B cell (primary cell): ENCODE results near the gene NTNG1. TPM values are rescaled to one million over a fixed set of nuclear protein-coding genes. Genes with fewer than 3 reads are reported as not detected.

ENCODE experiments used
- ATAC-seq: fragments of 200-7000 bp; cut with Tn5 transposase; one replicate; pipeline ENCODE4 v1.10.0; 2021; ENCODE audit warnings: low read depth, mild to moderate bottlenecking, moderate number of reproducible peaks, moderate library complexity
- CTCF ChIA-PET: fragments of 350-600 bp; sonication (Branson Sonifier 250); formaldehyde crosslinking; loops from one replicate; lab custom pipeline; 2021; ENCODE audit warnings: antibody characterized with exemption, inconsistent platforms; lab: Charles Lee
- POLR2A ChIA-PET: fragments of 350-600 bp; sonication (Branson Sonifier 250); formaldehyde crosslinking; loops from one replicate; lab custom pipeline; 2021; ENCODE audit warnings: antibody characterized with exemption; lab: Charles Lee
- DNase-seq: peaks from one replicate; pipeline ENCODE4 v3.0.0; 2013
- H2AFZ ChIP-seq: 2 replicates; pipeline ENCODE4 v1.6.1; 2012; ENCODE audit warnings: mild to moderate bottlenecking, low read depth, low read length; ENCODE audit not compliant: insufficient read depth, poor library complexity, severe bottlenecking
- H3K27ac ChIP-seq, 2 donors: 1 replicate in 1 of 2; 2 replicates in 1 of 2; pipeline ENCODE4 v1.5.1; 2012 to 2013; ENCODE audit warnings: low read length in 2 of 2, mild to moderate bottlenecking in 2 of 2, moderate library complexity in 1 of 2
- H3K27me3 ChIP-seq, 4 experiments: fragments of 200-600 bp in 1 of 4; sonication (generic) in 1 of 4; replicated peaks in 1 of 4; 1 replicate in 2 of 4; 2 replicates in 2 of 4; pipeline versions ENCODE4 v1.6.1 to v1.7.0; 2013 to 2016; ENCODE audit warnings: low read length in 3 of 4, mild to moderate bottlenecking in 2 of 4, mixed read lengths in 1 of 4, moderate library complexity in 1 of 4; ENCODE audit not compliant: insufficient read depth in 4 of 4, control insufficient read depth in 3 of 4; ENCODE audit errors: control extremely low read depth in 1 of 4
- H3K36me3 ChIP-seq, 2 experiments: replicated peaks in 1 of 2; 1 replicate in 1 of 2; 2 replicates in 1 of 2; pipeline versions ENCODE4 v1.6.1 to v1.7.1; 2013; ENCODE audit warnings: low read length in 1 of 2; ENCODE audit not compliant: insufficient read depth in 2 of 2, control insufficient read depth in 1 of 2; ENCODE audit errors: control extremely low read depth in 1 of 2, extremely low read depth in 1 of 2
- H3K4me1 ChIP-seq, 2 donors: fragments of 200-600 bp in 1 of 2; sonication (generic) in 1 of 2; 1 replicate in 1 of 2; 2 replicates in 1 of 2; pipeline versions ENCODE4 v1.5.1 to v1.6.1; 2013 to 2017; ENCODE audit warnings: low read length in 2 of 2; ENCODE audit not compliant: control insufficient read depth in 2 of 2, insufficient read depth in 2 of 2
- H3K4me2 ChIP-seq: replicated peaks from 2 replicates; pipeline ENCODE3; 2012; ENCODE audit warnings: mild to moderate bottlenecking, low read depth, low read length; ENCODE audit not compliant: poor library complexity, severe bottlenecking
- H3K4me3 ChIP-seq, 5 experiments: fragments of 200-600 bp in 1 of 5; sonication (generic) in 1 of 5; 1 replicate in 3 of 5; 2 replicates in 2 of 5; pipeline versions ENCODE4 v1.5.1 to v1.7.0; 2011 to 2016; ENCODE audit warnings: low read length in 4 of 5, mild to moderate bottlenecking in 4 of 5, low read depth in 2 of 5, control low read depth in 1 of 5, moderate library complexity in 1 of 5; ENCODE audit not compliant: insufficient read depth in 1 of 5; ENCODE audit errors: control extremely low read depth in 1 of 5, extremely low read depth in 1 of 5
- H3K79me2 ChIP-seq: fragments of 200-600 bp; sonication (generic); one replicate; pipeline ENCODE4 v1.6.0; 2016; ENCODE audit warnings: low read length; ENCODE audit not compliant: control insufficient read depth, insufficient read depth
- H3K9ac ChIP-seq: fragments of 200-600 bp; sonication (generic); 2 replicates; pipeline ENCODE4 v1.6.1; 2017; ENCODE audit warnings: mild to moderate bottlenecking, low read length, moderate library complexity
- H3K9me3 ChIP-seq, 3 donors: one replicate each; pipeline versions ENCODE4 v1.6.1 to v1.7.1; 2013; ENCODE audit warnings: low read length in 2 of 3; ENCODE audit not compliant: control insufficient read depth in 2 of 3, insufficient read depth in 1 of 3; ENCODE audit errors: control extremely low read depth in 1 of 3
- H4K20me1 ChIP-seq: 2 replicates; pipeline ENCODE4 v1.6.0; 2012; ENCODE audit warnings: mild to moderate bottlenecking, low read length; ENCODE audit not compliant: insufficient read depth, control insufficient read depth, poor library complexity, severe bottlenecking
- H3K27ac Mint-ChIP-seq: one replicate; pipeline ENCODE4 v1.8.0; 2021; ENCODE audit warnings: mixed read lengths
- H3K27me3 Mint-ChIP-seq: one replicate; pipeline ENCODE4 v1.8.0; 2021; ENCODE audit warnings: mixed read lengths
- H3K4me1 Mint-ChIP-seq: one replicate; pipeline ENCODE4 v1.8.0; 2021; ENCODE audit warnings: mixed read lengths
- H3K4me3 Mint-ChIP-seq: one replicate; pipeline ENCODE4 v1.8.0; 2021; ENCODE audit warnings: mixed read lengths
- H3K9me3 Mint-ChIP-seq: one replicate; pipeline ENCODE4 v1.8.0; 2022; ENCODE audit warnings: mixed read lengths; ENCODE audit not compliant: insufficient read depth
- EZH2 ChIP-seq: IDR thresholded peaks from 2 replicates; pipeline ENCODE4 v1.6.1; 2012; ENCODE audit warnings: borderline replicate concordance, low read depth, mild to moderate bottlenecking, moderate library complexity, low read length; ENCODE audit not compliant: insufficient read depth, poor library complexity, severe bottlenecking
- WGBS: methylation state at CpG from one replicate; pipeline ENCODE4 v1.1.5; 2013; ENCODE audit warnings: missing lambda C conversion rate; ENCODE audit not compliant: insufficient coverage; 5-methylcytosine and 5-hydroxymethylcytosine counted together
- intact Hi-C: fragments of 100-400 bp; cut with micrococcal nuclease; formaldehyde crosslinking; loops from one replicate; pipeline ENCODE4 v1.10.0; 2022
- polyA plus RNA-seq: library from polyadenylated mRNA; depleted of rRNA; stranded (reverse); fragments of >200 nt; gene quantifications from 2 replicates; pipeline ENCODE4 v1.2.3, GENCODE V29; 2012
- total RNA-seq, 2 donors: library from RNA; stranded (reverse); fragments of 120-200 nt in 1 of 2; gene quantifications; 1 replicate in 1 of 2; 2 replicates in 1 of 2; pipeline versions ENCODE4 v1.2.3 to v1.2.4, GENCODE V29; 2013 to 2022
- TF ChIP-seq, protein P1 (sequence below): fragments of 200-600 bp; IDR thresholded peaks from one replicate; pipeline ENCODE4 v1.8.0; 2022; ENCODE audit warnings: antibody characterized with exemption, mild to moderate bottlenecking

The NTNG1 gene
- total and polyA plus RNA-seq, 2 donors (not counting 1 experiment from before 2014, with no cell fraction given), result 2.8 to 3.7 TPM

DNA sequence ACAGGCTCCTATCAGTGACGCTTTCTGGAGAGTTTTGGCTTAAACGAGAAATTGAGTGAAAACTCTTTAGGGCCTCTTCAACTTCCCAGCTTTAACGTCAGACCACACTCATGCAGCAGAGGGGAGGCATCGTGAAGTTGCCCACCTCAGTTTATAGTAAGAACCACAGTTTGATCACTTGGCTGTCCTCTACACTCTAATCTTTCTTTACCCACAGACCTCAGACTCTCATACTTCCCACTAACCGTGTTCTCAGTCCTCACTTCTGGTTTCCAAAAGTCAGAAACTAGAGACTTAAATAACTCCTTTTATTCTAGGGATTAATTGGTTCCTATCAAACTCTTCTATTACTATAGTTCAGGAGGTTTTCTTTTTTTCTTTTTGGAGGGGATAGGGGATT is 302.2 kb downstream of the NTNG1 start:
- WGBS, result 93% methylated on average over 4 of the region's 5 CpGs
- Histone ChIP-seq H3K27me3 (no peaks in the 10 kb centered on the region), H3K79me2 (no peaks in the 10 kb centered on the region), H3K4me1 (peaks cover 8 to 14% of the 10 kb centered on the region in 2 donors), H3K36me3 (no peaks in the 10 kb centered on the region), H2AFZ (peak overlapping the region; percentile 26), H3K9ac (no peak overlapping the region), H3K4me2 (no peak overlapping the region), H3K4me3 (no peak overlapping the region), H3K27ac (no peak overlapping the region), H3K9me3 (no peaks in the 10 kb centered on the region), H4K20me1 (no peaks in the 10 kb centered on the region)
- no peak overlapping the region for H3K4me3 Mint-ChIP-seq
- ChIA-PET CTCF (interaction anchor here (2.2 to 2.4 kb wide), 2 partner anchors 12 to 87 kb away, joined by 6 to 15 read pairs; no protein-coding TSS in a partner anchor), POLR2A (no interaction called here)
- no peaks in the 10 kb centered on the region for H3K27me3 Mint-ChIP-seq
- intact Hi-C loops, result no loop called here
- H3K27ac Mint-ChIP-seq, result peak overlapping the region; percentile 39
- peaks cover 39% of the 10 kb centered on the region for H3K4me1 Mint-ChIP-seq
- TF ChIP-seq, protein P1, sequence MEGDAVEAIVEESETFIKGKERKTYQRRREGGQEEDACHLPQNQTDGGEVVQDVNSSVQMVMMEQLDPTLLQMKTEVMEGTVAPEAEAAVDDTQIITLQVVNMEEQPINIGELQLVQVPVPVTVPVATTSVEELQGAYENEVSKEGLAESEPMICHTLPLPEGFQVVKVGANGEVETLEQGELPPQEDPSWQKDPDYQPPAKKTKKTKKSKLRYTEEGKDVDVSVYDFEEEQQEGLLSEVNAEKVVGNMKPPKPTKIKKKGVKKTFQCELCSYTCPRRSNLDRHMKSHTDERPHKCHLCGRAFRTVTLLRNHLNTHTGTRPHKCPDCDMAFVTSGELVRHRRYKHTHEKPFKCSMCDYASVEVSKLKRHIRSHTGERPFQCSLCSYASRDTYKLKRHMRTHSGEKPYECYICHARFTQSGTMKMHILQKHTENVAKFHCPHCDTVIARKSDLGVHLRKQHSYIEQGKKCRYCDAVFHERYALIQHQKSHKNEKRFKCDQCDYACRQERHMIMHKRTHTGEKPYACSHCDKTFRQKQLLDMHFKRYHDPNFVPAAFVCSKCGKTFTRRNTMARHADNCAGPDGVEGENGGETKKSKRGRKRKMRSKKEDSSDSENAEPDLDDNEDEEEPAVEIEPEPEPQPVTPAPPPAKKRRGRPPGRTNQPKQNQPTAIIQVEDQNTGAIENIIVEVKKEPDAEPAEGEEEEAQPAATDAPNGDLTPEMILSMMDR, result no peak
- TF ChIP-seq EZH2, result no peak
- DNase-seq (no peak), ATAC-seq (no peak)
- no peaks in the 10 kb centered on the region for H3K9me3 Mint-ChIP-seq

DNA sequence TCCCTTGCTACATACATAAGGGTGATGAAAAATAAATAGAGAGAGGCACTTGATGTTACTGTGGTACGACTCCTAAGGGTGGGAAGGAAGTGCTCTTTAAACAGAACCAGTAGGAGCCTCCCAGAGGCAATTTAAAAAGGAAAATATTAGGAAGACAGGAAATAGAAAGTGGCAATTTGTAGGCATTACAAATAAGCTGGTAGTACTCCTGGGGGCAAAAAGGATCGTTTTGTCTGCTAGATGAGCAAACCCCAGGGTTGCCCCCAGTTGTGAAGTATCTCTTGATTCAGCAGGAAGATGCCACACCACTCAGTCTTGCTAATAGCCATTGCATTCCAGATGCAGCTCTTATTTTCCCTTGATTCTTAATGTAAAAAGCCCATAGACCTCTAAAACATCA is 303.0 kb downstream of the NTNG1 start:
- ChIA-PET CTCF (interaction anchor here (1.2 to 2.4 kb wide), 3 partner anchors 8 to 86 kb away, joined by 5 to 15 read pairs (median 6); no protein-coding TSS in a partner anchor), POLR2A (no interaction called here)
- Histone ChIP-seq H3K9ac (no peak overlapping the region), H3K27me3 (no peaks in the 10 kb centered on the region), H4K20me1 (no peaks in the 10 kb centered on the region), H3K4me1 (peaks cover 8 to 14% of the 10 kb centered on the region in 2 donors), H3K9me3 (no peaks in the 10 kb centered on the region), H3K4me2 (no peak overlapping the region), H2AFZ (no peak overlapping the region), H3K79me2 (no peaks in the 10 kb centered on the region), H3K4me3 (no peak overlapping the region), H3K36me3 (no peaks in the 10 kb centered on the region), H3K27ac (no peak overlapping the region)
- no peak overlapping the region for H3K4me3 Mint-ChIP-seq
- no peaks in the 10 kb centered on the region for H3K27me3 Mint-ChIP-seq
- ATAC-seq (no peak), DNase-seq (no peak)
- 82% methylated on average over 1 of the region's 2 CpGs for WGBS
- H3K9me3 Mint-ChIP-seq, result no peaks in the 10 kb centered on the region
- no peak for TF ChIP-seq EZH2
- TF ChIP-seq, protein P1, result no peak
- peaks cover 41% of the 10 kb centered on the region for H3K4me1 Mint-ChIP-seq
- peak overlapping the region; percentile 33 for H3K27ac Mint-ChIP-seq
- intact Hi-C loops, result no loop called here
